DMS114 treated with DMSO at 0.1 percent for 48 hours (cell line): ENCODE results near the gene TBCEL.

ENCODE experiments used
- DNase-seq: peaks from one replicate; lab custom pipeline; 2025; ENCODE audit not compliant: unreplicated experiment; lab: John Stamatoyannopoulos, UW

The TBCEL gene

GRCh38 chr11:121132211-121132976 is 108.5 kb downstream of the TBCEL start:
- no peak for DNase-seq

GRCh38 chr11:121134741-121135312 is 110.9 kb downstream of the TBCEL start:
- DNase-seq, result no peak

DNA sequence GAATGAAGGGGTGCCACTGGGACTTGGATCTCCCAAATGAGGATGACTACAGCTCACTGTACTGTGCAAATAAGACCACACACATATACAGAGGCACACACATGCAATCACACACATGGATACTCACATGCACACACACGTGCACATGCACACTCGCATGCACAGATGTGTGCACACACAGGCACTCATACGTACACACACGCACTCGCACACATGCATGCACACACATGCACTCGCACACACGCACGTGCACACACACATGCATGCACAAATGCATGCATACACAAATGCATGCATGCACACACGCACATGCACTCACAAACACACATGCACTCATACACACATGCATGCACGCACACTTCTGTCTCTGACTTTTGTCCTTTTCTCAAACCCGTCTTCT is 113.1 kb downstream of the TBCEL start:
- no peak for DNase-seq

- DNase-seq, result no peak
Measured at GRCh38 chr11:121138259-121138658, 114.4 kb downstream of the TBCEL start.

- no peak for DNase-seq
Measured at GRCh38 chr11:121140369-121140768, 116.5 kb downstream of the TBCEL start.
